Measurements from ENCODE around the gene FKBP2.
A peak's percentile ranks its signal among the peaks of the same experiment; 100 is the strongest.

The FKBP2 gene

GRCh38 chr11:64247729-64248531 lies 7.0 kb downstream of the FKBP2 start:
- H3K4me3 ChIP-seq (ENCODE audit: low read depth, low read length) = peak overlapping the region; percentile 53

- H3K4me3 ChIP-seq (ENCODE audit: low read depth, low read length) = no peak overlapping the region
These were observed 7.7 kb downstream of the FKBP2 start for GRCh38 chr11:64248578-64248977.

- H3K4me3 ChIP-seq (ENCODE audit: low read depth, low read length) = no peak overlapping the region
These were observed 8.1 kb downstream of the FKBP2 start for GRCh38 chr11:64249038-64249437.

GRCh38 chr11:64249563-64250414 lies 8.9 kb downstream of the FKBP2 start:
- no peak overlapping the region for H3K4me3 ChIP-seq (ENCODE audit: low read depth, low read length)

GRCh38 chr11:64250415-64251015 lies 9.6 kb downstream of the FKBP2 start:
- peak overlapping the region; percentile 46 for H3K4me3 ChIP-seq (ENCODE audit: low read depth, low read length)

- peak within 1 kb of the TSS; percentile 85 for H3K4me3 ChIP-seq (ENCODE audit: low read depth, low read length)
These were observed 10.3 kb downstream of the FKBP2 start, which contains the start of gene PLCB3 for GRCh38 chr11:64251016-64251752. Gene PLCB3, plus strand, starts transcription at chr11:64251530. Its CDS starts 120 bp downstream, at chr11:64251650.

GRCh38 chr11:64251753-64252002 lies 10.8 kb downstream of the FKBP2 start:
- peak overlapping the region; percentile 85 for H3K4me3 ChIP-seq (ENCODE audit: low read depth, low read length)

GRCh38 chr11:64252003-64252872 lies 11.3 kb downstream of the FKBP2 start:
- H3K4me3 ChIP-seq (ENCODE audit: low read depth, low read length) = peak overlapping the region; percentile 85

GRCh38 chr11:64253043-64253442 lies 12.1 kb downstream of the FKBP2 start:
- H3K4me3 ChIP-seq (ENCODE audit: low read depth, low read length) = no peak overlapping the region

- no peak overlapping the region for H3K4me3 ChIP-seq (ENCODE audit: low read depth, low read length)
These were observed 12.6 kb downstream of the FKBP2 start for GRCh38 chr11:64253481-64253880.

GRCh38 chr11:64254326-64254725 lies 13.4 kb downstream of the FKBP2 start:
- H3K4me3 ChIP-seq (ENCODE audit: low read depth, low read length) = no peak overlapping the region

- no peak overlapping the region for H3K4me3 ChIP-seq (ENCODE audit: low read depth, low read length)
These were observed 14.5 kb downstream of the FKBP2 start for GRCh38 chr11:64255135-64256128.

GRCh38 chr11:64256300-64256699 lies 15.4 kb downstream of the FKBP2 start:
- no peak overlapping the region for H3K4me3 ChIP-seq (ENCODE audit: low read depth, low read length)

GRCh38 chr11:64258356-64258755 lies 17.5 kb downstream of the FKBP2 start:
- H3K4me3 ChIP-seq (ENCODE audit: low read depth, low read length) = no peak overlapping the region

GRCh38 chr11:64258946-64259532 lies 18.1 kb downstream of the FKBP2 start:
- no peak overlapping the region for H3K4me3 ChIP-seq (ENCODE audit: low read depth, low read length)

GRCh38 chr11:64259533-64260067 lies 18.7 kb downstream of the FKBP2 start:
- no peak overlapping the region for H3K4me3 ChIP-seq (ENCODE audit: low read depth, low read length)

GRCh38 chr11:64260147-64260708 lies 19.3 kb downstream of the FKBP2 start:
- no peak overlapping the region for H3K4me3 ChIP-seq (ENCODE audit: low read depth, low read length)

- H3K4me3 ChIP-seq (ENCODE audit: low read depth, low read length) = no peak overlapping the region
These were observed 20.7 kb downstream of the FKBP2 start for GRCh38 chr11:64261556-64262080.

Data from iPS-11a (cell line).